ENCODE measurements around the gene GTPBP10. TPM values are rescaled to one million over a fixed set of nuclear protein-coding genes. Genes with fewer than 3 reads are reported as not detected.

GTPBP10 gene
- total and polyA plus RNA-seq, 9 of the 15 experiments (the other 6 are each of a cell fraction or from before 2014, with no cell fraction given), result 34.6 to 89.8 (median 76.4) TPM

- ATAC-seq, result no peak
- H3K27ac ChIP-seq (ENCODE audit: extremely low read depth, low read depth, low read length), result no peak overlapping the region
- in situ Hi-C loops (cut with MboI) (no loop called here), intact Hi-C loops (cut with micrococcal nuclease) (no loop called here)
- TF ChIP-seq ETV5 (CRISPR knock-in tag; IDR thresholded peaks at IDR 0.05; ENCODE audit: low read depth) (no peak), HNRNPK (IDR thresholded peaks at IDR 0.05; ENCODE audit: low read depth, low read length, poor library complexity, severe bottlenecking) (no peak)
- no peaks in the 10 kb centered on the region for H3K36me3 ChIP-seq (ENCODE audit: control insufficient read depth, insufficient read depth, low read length)
- no peak overlapping the region for H3K4me2 ChIP-seq (ENCODE audit: insufficient read depth, low read length)
- ChIA-PET CTCF (ENCODE audit: low intra/inter-chr PET ratio) (no interaction called here), POLR2A (no interaction called here)
- no peak for FAIRE-seq
- no peak for DNase-seq (ENCODE audit: extremely low read depth in 1 of 4, low spot score in 3 of 4)
- no peak overlapping the region for H3K9ac ChIP-seq (ENCODE audit: insufficient read depth in 1 of 2, low read depth in 2 of 2, low read length in 2 of 2)
- no peaks in the 10 kb centered on the region for H3K27me3 ChIP-seq (ENCODE audit: control insufficient read depth in 2 of 2, insufficient read depth in 2 of 2, low read length in 2 of 2)
- H3K9me1 ChIP-seq (ENCODE audit: control insufficient read depth, insufficient read depth, low read length), result no peaks in the 10 kb centered on the region
- no peaks in the 10 kb centered on the region for H3K4me1 ChIP-seq (replicated peaks in 1 of 2; ENCODE audit: control insufficient read depth in 2 of 2, insufficient read depth in 2 of 2, low read length in 2 of 2)
- no peak overlapping the region for H2AFZ ChIP-seq (ENCODE audit: low read depth, low read length)
- no peaks in the 10 kb centered on the region for H4K20me1 ChIP-seq (replicated peaks; ENCODE audit: control insufficient read depth, insufficient read depth, low read length)
- BruUV-seq (replicated peaks), result no TSS peak
- no peak overlapping the region for H3K4me3 ChIP-seq
- H3K79me2 ChIP-seq (ENCODE audit: control insufficient read depth, insufficient read depth, low read length), result no peaks in the 10 kb centered on the region
- no peaks in the 10 kb centered on the region for H3K9me3 ChIP-seq (replicated peaks; ENCODE audit: control insufficient read depth, insufficient read depth, low read depth, low read length)
These were observed 35.3 kb upstream of the GTPBP10 start for GRCh38 chr7:90311175-90311574.

- intact Hi-C loops (cut with micrococcal nuclease), result loop anchor here (2.0 kb wide), 1 partner anchor 114 kb away; no protein-coding TSS in a partner anchor
- in situ Hi-C loops (cut with MboI), result no loop called here
These were observed 33.8 kb upstream of the GTPBP10 start for GRCh38 chr7:90312745-90313144.

More at GRCh38 chr7:90312745-90313144, 33.8 kb upstream of the GTPBP10 start:
- TF ChIP-seq EP300 (IDR thresholded peaks at IDR 0.05; ENCODE audit: low read length), result no peak
- TF ChIP-seq ARID3A (IDR thresholded peaks at IDR 0.05; ENCODE audit: borderline replicate concordance, low read depth, low read length), result no peak
- TF ChIP-seq CTCF (IDR thresholded peaks at IDR 0.05 in 2 of 3, conservative IDR thresholded peaks at IDR 0.05 in 1 of 3; ENCODE audit: insufficient read depth in 2 of 3, low read depth in 1 of 3, low read length in 3 of 3), result peak in 1 of 3 experiments; percentile 47; a peak in 3 of 6 replicates
- TF ChIP-seq RAD21 (CRISPR knock-in tag; conservative IDR thresholded peaks at IDR 0.05 in 1 of 2, IDR thresholded peaks at IDR 0.05 in 1 of 2), result peak in 1 of 2 experiments; percentile 49; a peak in 1 of 4 replicates
- H3K27ac ChIP-seq (ENCODE audit: extremely low read depth, low read depth, low read length), result no peak overlapping the region
- H3K79me2 ChIP-seq (ENCODE audit: control insufficient read depth, insufficient read depth, low read length), result no peaks in the 10 kb centered on the region
- no peaks in the 10 kb centered on the region for H3K4me1 ChIP-seq (replicated peaks in 1 of 2; ENCODE audit: control insufficient read depth in 2 of 2, insufficient read depth in 2 of 2, low read length in 2 of 2)
- H3K27me3 ChIP-seq (ENCODE audit: control insufficient read depth in 2 of 2, insufficient read depth in 2 of 2, low read length in 2 of 2), result no peaks in the 10 kb centered on the region; a peak in 1 of 5 replicates
- H4K20me1 ChIP-seq (replicated peaks; ENCODE audit: control insufficient read depth, insufficient read depth, low read length), result no peaks in the 10 kb centered on the region
- H3K36me3 ChIP-seq (ENCODE audit: control insufficient read depth, insufficient read depth, low read length), result no peaks in the 10 kb centered on the region
- no peak overlapping the region for H3K4me2 ChIP-seq (ENCODE audit: insufficient read depth, low read length)
- H3K9me3 ChIP-seq (replicated peaks; ENCODE audit: control insufficient read depth, insufficient read depth, low read depth, low read length), result no peaks in the 10 kb centered on the region
- H3K9ac ChIP-seq (ENCODE audit: insufficient read depth in 1 of 2, low read depth in 2 of 2, low read length in 2 of 2), result no peak overlapping the region
- FAIRE-seq, result peak; percentile 29
- H3K9me1 ChIP-seq (ENCODE audit: control insufficient read depth, insufficient read depth, low read length), result no peaks in the 10 kb centered on the region
- peak in 1 of 4 experiments; percentile 11 for DNase-seq (ENCODE audit: extremely low read depth in 1 of 4, low spot score in 3 of 4)
- no peak overlapping the region for H2AFZ ChIP-seq (ENCODE audit: low read depth, low read length)
- ChIA-PET CTCF (ENCODE audit: low intra/inter-chr PET ratio) (no interaction called here), POLR2A (interaction anchor here (1.1 kb wide), 1 partner anchor 91 kb away, joined by 3 read pairs; the partner anchor contains the start of gene CLDN12)
- H3K4me3 ChIP-seq, result no peak overlapping the region
- no TSS peak for BruUV-seq (replicated peaks)
- 25% methylated on average over 2 of the region's 2 CpGs for WGBS (ENCODE audit: insufficient coverage, low coverage, missing lambda C conversion rate)
- ATAC-seq, result peak; percentile 67; the same call in 2 of the 3 replicates
